ENCODE results near the gene OSBPL1A.

DNA sequence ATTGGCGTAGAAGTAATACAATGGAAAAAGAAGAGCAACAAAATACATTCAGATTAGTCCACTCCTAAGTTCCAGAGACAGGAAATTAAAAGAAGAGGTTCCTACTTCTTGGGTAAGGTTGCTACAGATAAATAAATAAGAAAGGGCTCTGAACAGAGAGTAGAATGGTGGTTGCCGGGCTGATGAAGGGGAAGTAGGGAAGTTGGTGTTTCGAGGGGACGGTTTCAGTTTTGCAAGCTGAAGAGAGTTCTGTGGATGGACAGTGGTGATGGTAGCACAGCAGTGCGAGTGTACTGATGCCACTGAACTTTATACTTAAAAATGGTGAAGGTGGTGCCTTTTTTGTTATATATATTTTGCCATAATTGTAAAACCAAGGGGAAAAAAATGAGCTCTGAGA is 210.6 kb downstream of the OSBPL1A start:
- TF ChIP-seq, protein P1, sequence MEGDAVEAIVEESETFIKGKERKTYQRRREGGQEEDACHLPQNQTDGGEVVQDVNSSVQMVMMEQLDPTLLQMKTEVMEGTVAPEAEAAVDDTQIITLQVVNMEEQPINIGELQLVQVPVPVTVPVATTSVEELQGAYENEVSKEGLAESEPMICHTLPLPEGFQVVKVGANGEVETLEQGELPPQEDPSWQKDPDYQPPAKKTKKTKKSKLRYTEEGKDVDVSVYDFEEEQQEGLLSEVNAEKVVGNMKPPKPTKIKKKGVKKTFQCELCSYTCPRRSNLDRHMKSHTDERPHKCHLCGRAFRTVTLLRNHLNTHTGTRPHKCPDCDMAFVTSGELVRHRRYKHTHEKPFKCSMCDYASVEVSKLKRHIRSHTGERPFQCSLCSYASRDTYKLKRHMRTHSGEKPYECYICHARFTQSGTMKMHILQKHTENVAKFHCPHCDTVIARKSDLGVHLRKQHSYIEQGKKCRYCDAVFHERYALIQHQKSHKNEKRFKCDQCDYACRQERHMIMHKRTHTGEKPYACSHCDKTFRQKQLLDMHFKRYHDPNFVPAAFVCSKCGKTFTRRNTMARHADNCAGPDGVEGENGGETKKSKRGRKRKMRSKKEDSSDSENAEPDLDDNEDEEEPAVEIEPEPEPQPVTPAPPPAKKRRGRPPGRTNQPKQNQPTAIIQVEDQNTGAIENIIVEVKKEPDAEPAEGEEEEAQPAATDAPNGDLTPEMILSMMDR (IDR thresholded peaks at IDR 0.05), result no peak
- no peak for TF ChIP-seq POLR2AphosphoS5 (IDR thresholded peaks at IDR 0.05)
- TF ChIP-seq POLR2A (IDR thresholded peaks at IDR 0.05), result no peak

Measured in suprapubic skin (tissue), 4 donors.